HG03196 (cell line): ENCODE data around the gene MFNG.
"Not testable (repeated sequence)": the region's sequence is repeated elsewhere in the genome, so short reads cannot be mapped to it uniquely, and the experiment has no call there.

ENCODE experiments used
- ATAC-seq: cut with Tn5 transposase; IDR thresholded peaks from one replicate; pipeline ENCODE4 v1.9.1; 2021; ENCODE audit not compliant: unreplicated experiment

The MFNG gene

DNA sequence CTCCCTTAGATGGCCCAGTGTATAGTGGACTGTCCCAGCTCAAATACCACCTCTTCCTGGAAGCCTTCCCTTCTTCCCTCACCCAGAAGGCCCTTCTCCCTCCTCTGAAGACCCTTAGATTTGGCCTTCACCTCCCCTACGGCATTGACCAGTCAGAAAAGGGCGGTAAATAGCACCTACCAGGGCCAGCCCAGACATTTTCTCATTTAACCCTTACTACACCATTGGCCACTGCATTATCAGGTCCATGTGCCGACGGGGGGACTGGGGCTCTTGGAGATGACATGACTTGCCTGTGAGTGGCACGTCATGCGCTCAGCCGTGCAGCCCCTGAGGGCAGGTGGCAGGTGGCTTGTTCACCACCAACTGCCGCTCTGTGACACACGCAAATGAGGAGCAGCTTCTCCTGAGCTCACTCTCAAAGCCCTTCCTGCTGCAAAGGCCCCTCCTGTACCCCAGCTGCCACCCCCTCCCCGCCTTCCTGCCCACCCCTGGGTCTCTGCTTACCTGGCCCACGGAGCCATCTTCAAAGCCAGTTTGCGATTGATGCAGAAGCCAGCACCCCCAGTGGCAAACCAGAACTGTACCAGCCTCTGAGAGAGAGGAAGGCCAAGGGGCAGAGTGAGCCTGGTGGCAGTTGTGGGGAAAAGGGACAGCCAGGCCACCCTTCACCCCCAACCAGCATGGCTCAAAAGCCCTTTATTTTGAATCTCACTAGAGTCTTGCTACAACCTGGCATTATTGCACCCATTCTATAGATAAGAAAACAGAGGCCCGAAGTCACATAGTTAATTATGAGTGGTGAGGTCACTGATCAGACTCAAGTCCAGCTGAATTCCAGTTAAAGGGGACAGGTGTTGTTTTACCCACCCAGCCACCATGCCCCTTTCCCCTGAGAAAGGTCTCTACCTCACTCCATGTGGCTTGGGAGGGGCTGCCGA, 9.5 kb downstream of the MFNG start:
- no peak for ATAC-seq

DNA sequence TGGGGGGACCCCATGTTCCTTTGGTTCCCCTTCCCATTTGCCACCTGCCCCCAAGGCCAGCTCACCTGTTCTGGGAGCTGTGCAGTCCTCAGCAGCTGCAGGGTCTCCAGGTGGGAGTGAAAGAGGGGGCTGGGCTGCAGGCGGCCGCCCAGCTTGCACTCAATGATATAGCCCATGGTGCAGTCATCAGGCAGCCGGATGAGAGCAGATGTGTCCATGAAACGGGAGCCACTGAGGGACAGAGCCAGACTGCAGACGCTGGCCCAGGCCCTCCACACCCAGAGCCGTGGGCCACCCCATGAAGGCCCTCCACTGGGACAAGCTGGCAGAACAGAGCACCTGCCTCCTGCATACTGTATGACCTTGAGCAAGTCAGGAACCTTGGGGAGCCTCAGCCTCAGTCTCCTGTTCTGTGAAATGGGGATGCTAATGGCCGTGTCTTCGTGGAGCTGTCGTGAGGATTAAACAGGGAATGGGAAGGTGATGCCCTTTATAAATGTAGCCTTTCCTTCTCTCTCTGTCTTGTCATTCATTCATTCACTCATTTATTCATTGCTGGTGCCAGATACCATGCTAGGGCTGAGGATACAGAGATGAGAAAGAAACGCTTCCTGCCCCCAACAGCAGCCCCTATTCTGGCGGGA, 11.6 kb downstream of the MFNG start:
- ATAC-seq: no peak

DNA sequence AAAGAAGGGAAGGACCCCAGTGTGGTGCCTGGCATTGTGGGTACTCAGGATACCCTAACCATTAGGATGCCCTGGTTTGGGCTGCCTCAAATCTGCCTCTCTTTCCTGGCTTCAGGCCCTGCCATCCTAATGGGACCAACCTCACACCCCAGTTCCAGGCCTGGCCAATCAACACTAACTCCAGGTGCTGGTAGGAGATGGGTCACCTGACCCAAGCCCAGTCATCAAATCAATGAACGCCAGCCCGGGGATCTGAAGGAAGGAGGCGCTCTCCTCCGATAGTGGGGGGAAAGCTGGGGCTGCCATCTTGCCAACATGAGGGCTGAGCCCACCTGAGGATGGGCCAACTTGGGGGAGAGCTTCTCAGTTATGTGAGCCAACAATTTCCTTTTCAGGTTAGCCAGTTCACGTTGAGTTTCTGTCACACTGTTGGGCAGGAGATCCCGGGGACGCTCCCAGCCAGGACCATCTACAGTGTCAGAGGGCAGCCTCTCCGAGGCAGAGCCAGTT, 12.7 kb downstream of the MFNG start:
- no peak for ATAC-seq

DNA sequence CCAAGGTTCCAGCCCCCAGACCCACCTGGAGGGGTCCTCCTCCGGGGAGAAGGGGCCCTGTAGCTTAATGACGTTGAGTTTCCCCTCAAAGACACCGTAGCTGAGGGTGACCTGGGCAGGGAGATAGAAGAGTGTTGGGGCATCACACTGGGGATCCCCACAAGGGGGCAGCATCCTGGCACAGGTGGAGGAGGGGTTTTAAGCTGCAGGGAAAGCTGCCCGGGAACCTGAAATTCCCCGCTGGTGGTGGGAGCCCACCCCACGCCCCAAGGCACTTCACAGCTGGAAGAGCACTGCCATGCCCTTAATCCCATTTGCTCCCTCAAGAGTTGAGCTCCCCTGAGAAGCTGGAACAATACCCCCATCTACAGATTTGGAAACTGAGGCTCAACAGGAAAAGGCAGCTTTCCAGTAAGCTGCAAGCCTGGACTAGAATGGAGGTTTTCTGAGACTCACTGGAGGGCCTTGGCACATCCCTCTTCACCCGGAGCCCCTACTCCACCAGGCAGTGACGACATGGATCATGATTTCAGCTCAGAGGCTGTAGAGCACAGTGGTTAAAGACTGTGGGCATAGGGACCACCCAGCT, 13.7 kb downstream of the MFNG start:
- ATAC-seq: no peak

DNA sequence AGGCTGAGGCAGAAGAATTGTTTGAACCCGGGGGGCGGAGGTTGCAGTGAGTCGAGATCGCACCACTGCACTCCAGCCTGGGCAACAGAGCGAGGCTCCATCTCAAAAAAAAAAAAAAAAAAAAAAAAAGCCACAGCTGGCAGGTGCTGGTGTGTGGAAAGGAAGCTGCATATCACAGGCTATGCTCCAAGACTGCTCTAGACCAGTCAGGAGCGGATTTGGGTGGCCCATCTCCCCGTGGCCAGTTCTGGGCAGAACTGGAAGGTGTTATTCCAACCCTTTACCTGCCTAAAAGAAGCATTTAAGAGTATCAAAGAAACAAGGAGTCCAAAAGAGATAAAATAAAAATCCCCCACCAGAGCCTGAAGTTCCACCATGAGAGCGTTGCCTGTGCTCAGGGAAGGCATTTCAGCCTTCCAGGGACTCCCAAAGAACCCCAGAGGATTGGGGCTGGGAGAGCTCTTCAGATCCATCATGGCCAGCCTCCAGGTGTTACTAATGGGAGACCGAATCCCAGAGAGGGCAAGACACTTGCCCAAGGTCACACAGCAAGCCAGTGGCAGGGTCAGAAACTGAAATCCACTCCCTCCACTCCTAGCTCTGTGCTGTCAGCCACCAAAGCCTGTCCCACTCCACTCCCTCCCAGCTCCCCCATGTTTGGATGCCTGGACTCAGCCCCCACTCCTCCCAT, 14.3 kb downstream of the MFNG start:
- no peak for ATAC-seq

DNA sequence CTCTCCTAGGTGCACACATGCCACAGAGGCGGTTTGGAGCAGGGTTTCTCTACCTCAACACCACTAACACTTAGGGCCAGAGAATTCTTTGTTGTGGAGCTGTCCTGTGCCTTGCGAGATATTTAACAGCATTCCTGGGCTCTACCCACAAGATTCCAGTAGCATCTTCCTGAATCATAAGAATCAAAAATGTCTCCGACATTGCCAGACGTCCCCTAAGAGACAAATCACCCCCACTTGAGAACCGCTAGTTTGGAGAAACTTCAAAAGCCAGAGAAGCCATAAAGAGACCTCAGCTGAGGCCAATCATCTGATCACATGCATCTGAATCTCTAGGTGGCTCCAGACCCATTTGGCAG, 16.1 kb downstream of the MFNG start:
- ATAC-seq: no peak

DNA sequence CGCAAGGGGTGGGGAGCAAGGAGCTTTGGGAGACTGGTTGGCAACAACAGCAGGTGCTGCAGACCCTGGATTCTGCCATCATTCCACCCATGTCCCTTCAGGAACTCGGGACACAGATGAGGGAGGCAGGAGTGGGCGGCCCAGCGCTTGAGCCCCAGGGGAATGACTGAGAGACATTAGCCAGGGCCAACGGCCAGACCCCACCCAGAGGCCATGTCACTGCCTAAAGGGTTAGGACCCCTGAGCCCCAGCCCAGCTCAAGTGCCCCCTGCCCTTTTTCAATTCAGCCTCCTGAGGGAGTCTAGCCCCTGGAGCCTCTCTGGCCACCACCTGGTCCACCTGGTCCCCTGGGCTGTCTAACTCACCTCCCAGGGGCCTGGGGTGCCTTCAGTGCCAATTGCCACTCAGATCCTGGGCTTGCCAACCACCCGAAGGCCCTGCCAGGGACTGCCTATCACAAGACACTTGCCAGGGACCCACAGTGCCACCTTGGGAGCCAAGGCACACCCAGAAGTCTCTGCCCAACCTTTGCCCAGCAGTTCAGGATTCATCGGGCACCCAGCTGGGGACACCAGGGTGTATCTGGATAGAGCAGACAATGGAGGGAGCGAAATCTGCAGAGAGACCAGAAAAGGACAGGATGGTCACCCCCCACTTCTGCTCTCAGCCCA, 16.6 kb downstream of the MFNG start:
- ATAC-seq: no peak

DNA sequence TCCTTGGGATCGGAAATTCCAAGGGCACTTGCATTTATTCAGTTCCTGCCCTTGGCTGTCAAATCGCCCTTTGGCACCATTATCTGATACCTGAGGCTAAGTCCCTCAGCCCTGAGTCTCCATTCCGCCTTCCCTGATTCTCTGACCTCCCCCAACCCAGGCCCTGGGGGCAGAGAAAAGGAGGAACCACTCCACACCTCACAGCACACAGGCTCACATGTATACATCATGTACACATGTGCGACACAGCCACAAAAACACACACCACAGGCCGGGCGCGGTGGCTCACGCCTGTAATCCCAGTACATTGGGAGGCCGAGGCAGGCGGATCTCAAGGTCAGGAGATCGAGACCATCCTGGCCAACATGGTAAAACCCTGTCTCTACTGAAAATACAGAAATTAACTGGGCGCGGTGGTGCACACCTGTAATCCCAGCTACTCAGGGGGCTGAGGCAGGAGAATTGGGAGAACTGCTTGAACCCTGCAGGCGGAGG, 17.9 kb downstream of the MFNG start:
- not testable (repeated sequence) for ATAC-seq

DNA sequence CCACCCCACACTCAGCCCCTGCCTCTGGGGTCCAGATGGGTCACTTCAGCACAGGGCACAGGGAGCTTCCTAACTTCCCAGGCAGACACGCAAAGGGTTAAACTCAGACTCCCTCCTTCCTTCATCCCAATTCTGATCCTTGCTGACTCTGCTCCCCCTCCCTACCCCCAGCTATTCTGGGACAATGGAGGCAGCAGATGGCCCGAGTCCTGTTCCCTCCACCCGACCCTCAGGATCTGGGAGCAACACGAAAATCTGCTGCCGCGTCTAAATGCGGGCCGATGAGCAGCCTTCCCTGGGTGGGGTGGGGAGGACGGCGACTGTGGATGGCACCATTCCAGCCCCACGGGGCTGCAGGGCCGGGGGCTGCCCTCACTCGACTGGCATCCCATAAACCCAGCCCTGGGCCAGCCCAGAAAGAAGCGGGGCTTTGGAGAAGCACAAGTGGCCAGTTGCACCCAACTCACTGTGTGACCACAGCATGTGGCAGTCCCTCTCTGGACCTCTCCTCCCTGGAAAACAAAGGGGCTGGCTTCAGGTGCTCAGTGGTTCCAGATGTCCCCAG, 18.7 kb downstream of the MFNG start:
- no peak for ATAC-seq

DNA sequence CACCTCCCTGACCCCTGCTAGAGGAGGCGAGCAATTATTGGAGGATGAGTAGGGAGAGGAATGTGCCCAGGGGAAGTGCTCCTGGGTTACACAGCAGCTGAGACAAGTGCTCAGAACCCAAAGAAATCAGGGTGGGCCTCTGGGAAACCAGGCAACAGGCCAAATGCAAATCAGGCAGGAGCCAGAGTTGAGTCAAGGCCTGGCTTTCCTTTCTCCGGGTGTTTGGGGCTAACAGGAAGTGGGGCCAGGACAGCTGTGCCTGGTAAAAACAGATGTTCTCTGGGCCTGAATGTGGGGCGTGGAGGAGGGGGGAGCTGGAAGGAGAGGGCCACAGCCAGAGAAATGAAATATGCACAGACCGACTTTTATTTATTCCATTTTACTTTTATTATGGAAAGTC, 22.0 kb downstream of the MFNG start:
- no peak for ATAC-seq

DNA sequence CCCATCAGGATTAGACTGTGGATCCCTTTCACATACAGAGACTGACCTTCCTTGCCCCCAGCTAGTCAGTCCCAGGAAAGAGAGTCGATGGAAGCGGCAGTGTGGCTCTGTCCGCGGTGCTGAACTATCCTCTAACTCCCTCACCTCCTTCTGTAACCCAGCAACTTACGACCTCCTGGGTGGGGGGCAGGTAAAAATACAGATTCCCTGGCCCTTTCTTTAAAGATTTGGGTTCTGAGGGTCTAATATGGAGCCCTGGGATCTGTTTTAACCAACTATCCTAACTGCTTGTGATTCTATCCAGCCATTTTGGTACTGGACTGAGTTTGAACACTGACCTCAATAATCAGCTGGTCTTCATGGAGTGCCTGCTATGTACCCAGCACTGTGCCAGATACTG, 23.2 kb downstream of the MFNG start:
- no peak for ATAC-seq

DNA sequence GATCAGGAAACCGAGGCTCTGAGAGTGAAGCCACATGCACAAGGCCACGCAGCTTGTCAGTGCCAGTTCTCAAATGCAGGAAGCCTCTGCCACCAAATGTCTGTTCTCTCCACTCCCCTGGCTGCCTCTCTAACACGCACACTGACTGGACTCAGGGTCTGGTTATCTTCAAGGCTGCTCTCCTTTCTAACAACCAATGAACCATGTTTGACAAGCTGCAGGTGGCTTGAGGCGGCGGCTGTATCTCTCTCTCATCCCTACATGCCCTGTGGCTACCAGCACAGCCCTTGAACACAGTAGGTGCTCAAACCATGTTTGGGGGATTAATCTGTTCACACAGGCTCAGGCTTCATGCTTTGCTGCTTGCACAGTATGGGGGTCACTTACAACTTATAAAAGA, 23.7 kb downstream of the MFNG start:
- no peak for ATAC-seq

DNA sequence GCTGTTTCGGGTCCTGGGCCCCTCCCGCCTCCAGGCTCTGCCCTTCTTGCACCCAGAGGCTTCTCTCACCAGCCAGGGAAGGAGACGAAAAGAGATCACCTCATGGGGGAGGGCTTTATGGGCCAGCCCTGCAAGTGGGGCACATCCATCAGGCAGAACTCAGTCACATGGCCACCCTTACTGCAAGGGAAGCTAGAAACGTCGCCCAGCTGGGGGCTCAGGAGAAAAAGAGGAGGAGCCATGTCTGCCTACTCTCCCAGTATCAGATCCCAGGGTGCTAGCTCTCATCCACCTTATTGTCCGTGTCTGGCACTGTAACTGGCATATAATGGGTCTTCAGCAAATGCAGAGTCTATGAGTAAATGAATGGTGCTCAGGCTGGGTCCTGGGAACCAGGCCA, 24.2 kb downstream of the MFNG start:
- no peak for ATAC-seq

DNA sequence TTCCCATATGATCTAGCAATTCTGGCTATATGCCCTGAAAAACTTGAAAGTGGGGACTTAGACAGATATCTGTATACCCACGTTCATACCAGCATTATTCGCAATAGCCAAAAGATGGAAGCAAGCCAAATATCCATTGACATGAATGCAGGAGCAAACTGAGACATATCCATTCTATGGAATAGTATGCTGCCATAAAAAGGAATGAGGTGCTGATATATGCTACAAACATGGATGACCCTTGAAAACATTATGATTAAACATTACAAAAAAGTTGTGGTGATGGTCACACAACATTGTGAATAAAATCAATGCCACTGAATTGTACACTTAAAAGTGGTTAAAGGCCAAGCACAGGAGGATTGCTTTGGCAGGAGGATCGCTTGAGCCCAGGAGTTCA, 25.5 kb downstream of the MFNG start:
- ATAC-seq: no peak

DNA sequence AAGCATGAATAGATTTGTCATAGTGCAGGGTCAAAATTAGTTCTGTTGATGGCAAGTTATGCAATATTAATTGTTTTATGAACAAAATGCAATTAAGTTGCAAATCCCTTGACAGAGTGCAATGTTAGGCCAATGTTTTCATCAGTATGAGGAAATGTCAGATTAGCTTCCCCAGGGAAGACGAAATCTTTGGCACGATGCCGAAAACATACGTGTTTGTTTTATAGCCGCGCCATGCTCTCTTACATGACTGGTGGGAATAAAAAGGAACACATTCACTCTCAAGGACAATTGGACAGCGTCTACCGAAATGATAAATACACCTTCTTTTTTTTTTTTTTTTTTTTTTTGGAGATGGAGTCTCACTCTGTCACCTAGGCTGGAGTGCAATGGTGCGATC, 27.0 kb downstream of the MFNG start:
- ATAC-seq: no peak

DNA sequence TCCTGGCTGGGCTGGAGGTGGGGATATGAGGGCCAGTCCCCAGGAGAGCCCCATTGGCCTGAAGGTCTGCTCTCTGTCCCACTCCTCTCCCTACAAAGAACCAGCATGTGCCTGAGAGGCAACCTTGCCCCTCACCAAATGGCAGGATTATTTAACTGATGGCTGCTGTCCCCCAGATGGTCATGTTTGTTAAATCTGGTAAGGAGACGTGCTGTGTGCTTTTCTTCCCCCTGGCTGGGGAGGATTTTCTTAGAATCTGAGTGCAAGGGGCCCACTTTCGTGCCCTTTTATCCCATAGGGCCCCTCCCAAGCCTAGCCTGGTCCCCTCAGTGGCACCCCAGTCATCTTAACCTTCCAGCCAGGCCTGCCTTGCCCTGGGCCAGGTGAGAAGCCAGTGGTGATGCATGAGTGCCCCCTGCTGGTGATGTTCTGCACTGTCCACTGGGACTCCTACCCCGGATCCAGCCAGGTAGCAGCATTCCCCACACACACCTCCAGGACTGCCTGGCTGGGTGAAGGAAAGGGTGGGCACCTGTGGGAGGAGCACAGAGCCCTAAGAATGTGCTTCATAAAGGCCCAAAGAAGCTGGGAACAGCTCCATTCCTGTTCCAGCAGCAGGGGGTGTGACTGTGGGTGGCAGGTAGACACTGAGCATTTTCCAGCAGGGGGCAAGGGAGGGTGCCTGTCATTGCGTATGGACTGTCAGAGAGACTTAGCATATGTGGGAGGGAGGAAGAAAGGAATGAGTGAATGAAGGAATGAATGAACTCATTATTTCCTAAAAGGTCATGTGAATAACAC, 28.9 kb downstream of the MFNG start:
- no peak for ATAC-seq

DNA sequence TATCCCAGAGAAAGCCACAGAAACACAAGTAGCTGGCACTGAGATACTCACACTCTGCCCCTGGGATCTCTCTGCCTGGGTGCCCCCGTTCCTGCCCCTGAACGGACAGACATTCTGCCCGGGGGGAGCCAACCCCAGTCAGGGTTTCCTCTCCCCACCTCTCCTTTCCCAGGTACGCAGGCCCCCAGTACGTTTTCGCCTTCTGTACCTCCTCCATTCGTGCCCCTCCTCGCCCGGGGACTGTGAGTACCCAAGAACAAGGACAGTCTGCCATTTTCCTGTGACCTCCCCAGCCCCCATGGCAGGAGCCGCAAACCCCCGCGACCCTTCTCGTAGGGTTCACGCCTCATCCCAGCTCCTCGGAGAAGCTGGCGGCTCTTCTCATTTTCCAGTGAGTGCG, 29.8 kb downstream of the MFNG start:
- ATAC-seq: no peak

DNA sequence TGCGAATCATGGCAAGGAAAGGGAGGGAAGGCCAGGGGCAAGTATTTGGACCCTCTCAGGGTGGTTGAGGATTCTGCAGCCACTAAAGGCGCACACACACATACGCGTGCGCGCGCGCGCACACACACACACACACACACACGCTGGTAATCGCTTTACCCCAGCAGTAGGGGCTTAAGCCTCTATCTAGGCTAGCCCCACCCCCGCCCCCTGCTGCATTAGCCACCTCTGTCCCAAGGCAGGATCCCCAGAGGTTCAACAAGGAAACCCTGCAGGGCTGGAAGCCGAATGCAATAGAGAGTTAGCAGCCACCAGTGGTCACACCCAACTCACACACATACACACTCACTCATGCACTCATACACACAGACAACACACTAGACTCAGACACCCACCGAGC, 30.3 kb downstream of the MFNG start:
- ATAC-seq: no peak

DNA sequence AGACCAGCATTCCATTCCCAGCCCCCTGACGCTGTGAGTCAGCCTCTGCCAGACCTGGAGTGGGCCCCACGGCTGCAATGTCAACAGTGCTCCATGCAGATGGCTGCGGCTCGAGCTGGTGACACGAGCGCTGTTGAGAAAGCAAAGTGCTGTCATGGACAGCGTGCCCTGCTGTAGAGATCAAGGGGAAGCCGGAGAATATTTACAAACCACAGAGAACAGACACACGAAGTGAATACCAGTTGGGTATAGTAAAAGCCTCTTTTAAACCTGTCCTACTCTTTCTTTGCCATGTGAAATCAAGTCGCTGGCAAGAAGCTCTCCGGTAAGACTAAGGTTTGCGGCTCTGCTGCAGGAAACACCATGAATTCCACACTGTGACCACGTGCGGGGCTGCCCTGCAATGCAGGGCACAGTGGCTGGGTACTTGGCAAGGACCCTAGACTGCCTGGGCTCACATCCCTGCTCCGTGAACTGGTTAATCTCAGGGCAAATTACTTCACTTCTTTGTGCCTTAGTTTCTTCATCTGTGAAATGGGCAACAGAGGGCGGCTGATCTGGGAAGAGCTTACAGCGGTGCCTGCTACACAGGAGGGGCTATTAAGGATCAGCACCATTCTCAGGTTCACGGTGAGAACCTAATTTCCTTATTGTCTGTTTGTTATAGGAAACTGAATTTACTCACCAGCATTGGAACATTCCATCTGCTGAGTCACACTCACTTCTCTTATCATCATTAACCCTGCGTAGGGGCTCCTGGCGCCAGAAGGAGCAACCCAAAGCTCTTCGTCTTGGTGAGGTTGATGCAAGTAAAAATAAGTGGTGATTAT, 31.1 kb downstream of the MFNG start:
- ATAC-seq: no peak
